GM18909 (cell line): ENCODE measurements around the gene KRTAP3-1.
"Not testable (repeated sequence)": the region's sequence is repeated elsewhere in the genome, so short reads cannot be mapped to it uniquely, and the experiment has no call there.

Experiments
- ATAC-seq: cut with Tn5 transposase; IDR thresholded peaks from one replicate; pipeline ENCODE4 v1.9.1; 2021; ENCODE audit warnings: mild to moderate bottlenecking; ENCODE audit not compliant: unreplicated experiment, poor library complexity

The KRTAP3-1 gene

GRCh38 chr17:41016578-41017215, 7.8 kb upstream of the KRTAP3-1 start:
- no peak for ATAC-seq

GRCh38 chr17:41015454-41015853, 6.5 kb upstream of the KRTAP3-1 start:
- ATAC-seq = no peak

- ATAC-seq = no peak
Measured at GRCh38 chr17:41013606-41014005, 4.7 kb upstream of the KRTAP3-1 start.

- no peak for ATAC-seq
Measured at GRCh38 chr17:41013181-41013580, 4.3 kb upstream of the KRTAP3-1 start.

- no peak for ATAC-seq
Measured at GRCh38 chr17:41012326-41013120, 3.6 kb upstream of the KRTAP3-1 start.

DNA sequence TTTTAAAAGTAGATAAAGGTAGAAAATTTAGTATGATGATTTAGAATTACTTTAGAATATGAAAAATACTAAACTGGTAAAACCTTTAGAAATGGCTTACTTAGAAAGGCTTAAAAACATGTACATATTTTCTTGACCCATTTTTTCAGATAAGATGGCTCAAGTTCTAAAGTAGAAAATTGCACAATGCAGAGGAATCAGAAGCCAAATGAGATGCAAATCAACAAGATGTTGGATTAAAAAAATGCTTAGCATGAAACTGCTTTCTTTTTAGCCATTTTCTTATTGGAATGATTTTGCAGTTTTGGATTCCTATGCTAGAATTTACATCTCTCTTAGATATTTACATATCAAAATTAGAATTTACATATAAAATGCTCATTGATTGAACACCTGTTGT, 1.5 kb upstream of the KRTAP3-1 start:
- ATAC-seq = no peak

DNA sequence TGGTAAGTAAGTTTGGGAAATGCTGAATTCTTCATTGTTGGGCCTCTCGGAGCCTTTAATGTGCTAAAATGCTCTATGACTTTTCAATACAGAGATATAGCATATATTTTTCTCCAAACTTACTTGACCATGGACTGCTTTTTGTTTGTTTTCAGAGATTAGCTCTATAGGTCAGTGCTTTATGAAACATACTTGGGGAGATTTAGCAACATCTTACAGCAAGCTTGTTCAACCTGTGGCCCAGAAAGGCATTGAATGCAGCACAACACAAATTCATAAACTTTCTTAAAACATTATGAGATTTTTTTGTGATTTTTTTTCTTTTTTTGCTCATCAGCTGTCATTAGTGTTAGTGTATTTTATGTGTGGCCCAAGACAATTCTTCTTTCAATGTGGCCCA, 1.0 kb upstream of the KRTAP3-1 start:
- ATAC-seq = no peak

GRCh38 chr17:41009301-41009760, 403 bp upstream of the KRTAP3-1 start:
- ATAC-seq = no peak

DNA sequence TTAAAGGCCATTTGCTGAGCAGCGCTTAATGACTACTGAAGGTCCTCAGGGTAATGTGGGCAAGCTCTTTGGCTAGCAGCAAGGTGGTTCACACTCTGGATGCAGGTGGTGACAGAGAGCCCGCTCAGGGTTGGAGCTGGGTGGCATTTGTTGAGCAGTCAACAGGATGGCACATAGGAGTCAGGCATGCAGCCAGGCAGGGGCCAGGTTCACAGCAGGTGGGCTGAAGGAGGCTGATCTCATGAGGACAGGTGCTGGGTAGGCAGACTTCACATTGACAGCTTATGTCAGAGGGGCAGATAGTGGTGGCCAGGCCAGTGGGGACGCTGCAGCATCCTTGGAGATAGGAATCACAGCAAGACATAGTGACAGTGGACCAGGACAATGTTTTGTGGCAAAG, 4.5 kb downstream of the KRTAP3-1 start:
- no peak for ATAC-seq

GRCh38 chr17:41003926-41004325, 5.0 kb downstream of the KRTAP3-1 start:
- ATAC-seq = no peak

- ATAC-seq = no peak
Measured at GRCh38 chr17:41002814-41003213, 6.1 kb downstream of the KRTAP3-1 start.

DNA sequence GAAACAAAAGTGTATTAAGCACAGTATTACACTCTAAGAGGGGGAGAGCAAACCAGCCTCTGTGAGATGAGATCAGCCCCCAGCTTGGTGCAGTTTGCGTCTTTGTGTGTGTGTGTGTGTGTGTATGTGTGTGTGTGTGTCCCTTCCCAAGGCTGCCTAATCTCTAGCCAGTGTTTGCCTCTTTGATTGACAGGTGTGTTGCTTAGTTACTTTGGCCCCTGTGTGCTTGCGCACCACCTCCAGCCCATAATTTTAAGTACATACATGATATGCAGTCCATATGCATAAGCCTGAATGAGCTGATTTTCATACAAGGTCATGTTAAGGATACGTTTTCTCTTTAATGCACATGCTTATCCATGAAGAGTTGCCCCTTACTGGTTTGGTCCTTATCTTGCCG, 7.1 kb downstream of the KRTAP3-1 start:
- ATAC-seq = no peak

- not testable (repeated sequence) for ATAC-seq
Measured at GRCh38 chr17:40999563-40999962, 9.4 kb downstream of the KRTAP3-1 start, which contains the start of gene KRTAP3-2. KRTAP3-2 (minus strand) TSS chr17:40999906; CDS start chr17:40999853, 53 bp downstream.

DNA sequence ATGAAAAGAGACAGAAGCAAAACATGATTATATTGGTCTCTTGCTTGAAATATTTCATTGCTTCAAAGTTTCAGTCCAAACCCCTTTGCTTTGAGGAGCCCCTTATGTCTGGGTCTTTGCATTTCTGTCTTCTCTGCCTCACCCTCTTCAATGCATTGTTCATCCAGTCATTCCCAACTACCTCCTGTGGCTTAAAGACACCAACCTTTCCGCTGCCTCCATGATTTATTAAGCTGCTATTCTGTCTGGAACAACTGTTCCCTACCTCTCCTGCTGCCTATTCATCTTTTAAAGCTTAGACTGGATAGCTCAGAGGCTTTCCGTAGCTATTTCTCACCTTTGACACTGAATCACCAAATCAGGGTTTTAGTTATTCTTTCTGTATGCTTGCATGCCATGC, 11.6 kb downstream of the KRTAP3-1 start:
- ATAC-seq = no peak

DNA sequence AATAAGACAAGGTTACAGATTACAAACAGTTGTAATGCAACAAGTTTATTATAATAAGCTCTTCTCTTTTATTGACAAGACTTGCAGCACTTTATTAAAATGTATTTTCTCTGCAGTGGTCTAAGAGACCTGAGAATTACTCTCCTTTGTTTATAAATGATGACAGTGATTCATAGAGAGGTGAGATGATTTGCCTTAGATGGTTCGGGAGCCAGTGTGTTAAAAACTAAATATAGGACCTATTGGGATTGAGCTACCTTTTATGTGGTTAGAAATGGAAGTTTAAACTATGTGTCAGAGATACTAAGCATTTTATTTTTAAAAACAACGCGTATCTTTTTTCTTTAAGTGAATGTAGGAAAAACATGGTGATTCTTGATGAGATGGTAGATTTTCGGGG, 12.1 kb downstream of the KRTAP3-1 start:
- no peak for ATAC-seq

DNA sequence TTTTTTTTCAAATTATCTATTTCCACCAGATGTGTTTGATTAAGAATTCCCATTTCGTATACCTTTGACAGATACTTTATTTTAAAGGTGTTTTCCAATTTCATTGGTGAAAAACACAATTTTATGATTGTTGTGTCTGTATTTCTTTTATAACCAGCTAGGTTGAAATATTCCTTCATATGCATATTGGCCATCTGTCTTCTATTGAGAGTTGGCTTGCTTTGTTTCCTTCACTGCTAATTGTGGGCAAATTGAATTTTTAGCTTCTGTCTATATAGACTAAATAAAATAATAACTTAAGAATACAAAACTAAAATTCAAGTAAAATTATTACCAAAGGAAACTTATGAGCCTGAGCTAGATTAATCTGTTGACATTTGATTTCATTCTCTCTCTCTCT, 13.8 kb downstream of the KRTAP3-1 start:
- no peak for ATAC-seq

DNA sequence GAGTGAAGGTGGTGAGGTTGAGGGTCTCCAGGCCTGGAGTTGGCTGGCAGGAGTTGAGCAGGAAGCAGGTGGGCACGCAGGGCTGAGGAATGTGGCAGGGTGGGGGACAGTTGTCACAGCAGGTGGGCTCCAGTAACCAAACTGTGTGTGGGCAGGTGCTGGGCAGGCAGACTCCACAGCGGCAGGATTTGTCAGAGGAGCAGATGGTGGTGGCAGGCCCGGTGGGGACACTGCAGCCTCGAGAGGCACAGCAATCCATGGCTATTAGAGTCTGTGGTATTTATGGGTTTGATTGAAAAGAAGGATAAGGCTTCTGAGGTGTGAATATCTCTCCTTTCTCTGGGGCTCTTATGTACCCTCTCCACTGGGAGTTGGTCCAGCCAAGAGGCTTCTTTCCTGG, 15.1 kb downstream of the KRTAP3-1 start, which contains the start of gene KRTAP3-3:
KRTAP3-3 (minus strand) TSS at position 326 of the 400 bp plus-strand sequence; CDS start at position 259, 67 bp downstream.
- ATAC-seq = no peak

- no peak for ATAC-seq
Measured at GRCh38 chr17:40993084-40993483, 15.8 kb downstream of the KRTAP3-1 start.

DNA sequence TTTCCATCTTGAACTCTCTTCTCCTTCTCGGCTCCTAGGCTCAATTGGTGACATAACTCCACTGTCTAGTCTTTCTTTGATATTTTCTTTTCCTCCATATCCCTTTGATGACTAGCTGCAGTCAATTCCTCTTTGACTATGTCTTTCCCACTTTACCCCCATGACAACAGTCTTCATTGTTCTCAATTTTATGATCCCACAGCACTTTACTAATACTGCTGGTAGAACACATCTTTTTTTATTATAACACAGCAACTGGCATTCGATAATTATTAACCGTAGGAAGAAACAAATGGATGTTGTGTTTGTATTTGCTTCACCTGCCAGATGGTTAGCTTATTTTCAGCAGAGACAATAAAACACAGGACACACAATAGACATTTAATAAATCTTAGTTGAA, 16.3 kb downstream of the KRTAP3-1 start:
- no peak for ATAC-seq

DNA sequence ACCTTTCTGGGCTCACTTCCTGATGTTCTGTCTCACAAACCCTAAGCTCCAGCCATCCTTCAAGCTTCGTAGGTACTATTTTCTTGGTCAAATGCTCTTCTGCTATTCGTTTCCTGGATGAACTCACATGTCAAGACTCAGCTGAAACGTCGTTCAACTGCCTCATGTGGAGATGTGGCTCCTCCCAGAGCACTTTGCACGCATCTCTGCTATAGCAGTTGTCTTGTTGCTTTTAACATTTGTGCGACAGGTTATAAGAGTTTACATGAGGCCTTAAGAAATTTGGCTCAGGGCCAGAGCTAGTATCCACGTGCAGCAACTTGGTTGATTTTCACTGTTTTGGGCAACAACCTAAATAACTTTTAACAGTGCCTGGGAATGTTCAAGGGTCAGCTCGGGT, 22.0 kb downstream of the KRTAP3-1 start:
- ATAC-seq = no peak

- ATAC-seq = no peak
Measured at GRCh38 chr17:40984226-40984625, 24.7 kb downstream of the KRTAP3-1 start, which contains the start of gene KRT40. KRT40 (minus strand) TSS chr17:40984326; CDS start chr17:40984273, 53 bp downstream.
